ENCODE measurements around the gene TESK2.
A peak's percentile ranks its signal among the peaks of the same experiment; 100 is the strongest.

TESK2 gene

DNA sequence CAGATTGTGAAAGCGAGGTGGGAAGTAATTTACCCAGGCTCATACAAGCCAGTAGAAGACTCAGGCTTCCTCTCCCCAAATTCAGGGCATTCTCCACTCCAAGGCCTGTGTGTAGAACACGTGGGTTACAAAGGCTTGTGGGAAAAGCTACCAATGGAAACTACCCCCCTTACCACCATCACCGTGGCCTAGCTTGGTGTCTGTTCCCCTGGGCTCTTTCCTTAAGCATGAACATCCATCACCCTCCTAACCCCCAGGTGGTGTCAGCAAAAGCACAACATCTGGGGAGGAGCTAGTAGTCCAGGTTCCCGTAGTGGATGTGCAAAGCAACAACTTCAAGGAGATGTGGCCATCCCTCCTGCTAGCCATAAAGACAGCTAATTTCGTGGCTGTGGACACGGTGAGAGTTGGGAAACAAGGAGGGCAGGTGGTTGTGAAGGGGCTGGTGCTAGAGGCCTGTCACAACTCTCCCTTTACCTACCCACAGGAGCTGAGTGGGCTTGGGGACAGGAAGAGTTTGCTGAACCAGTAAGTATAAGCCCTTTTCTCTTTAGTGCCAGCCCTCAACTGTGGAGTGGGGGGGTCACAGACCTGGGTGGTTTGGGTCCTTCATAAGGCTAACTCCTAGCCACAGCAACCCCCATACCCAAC lies 150.0 kb downstream of the TESK2 start:
- H3K4me1 ChIP-seq (ENCODE audit: insufficient read depth, low read length): peaks cover 30% of the 10 kb centered on the region
- TF ChIP-seq CTCF (IDR thresholded peaks at IDR 0.05; ENCODE audit: borderline replicate concordance, extremely low read depth, low read length, poor library complexity, severe bottlenecking) (no peak), EZH2 (IDR thresholded peaks at IDR 0.05; ENCODE audit: borderline replicate concordance, low read depth, low read length, severe bottlenecking) (no peak)
- peaks cover 60% of the 10 kb centered on the region for H3K36me3 ChIP-seq (ENCODE audit: insufficient read depth, low read length)
- H3K9ac ChIP-seq (ENCODE audit: low read depth, low read length): peak overlapping the region; percentile 78
- H3K27ac ChIP-seq (ENCODE audit: low read length): peak overlapping the region; percentile 91
- peak overlapping the region; percentile 91 for H3K4me2 ChIP-seq (ENCODE audit: insufficient read depth, low read length)
- peaks cover 23% of the 10 kb centered on the region; the same call in 1 of the 2 replicates for H4K20me1 ChIP-seq (ENCODE audit: insufficient read depth, low read length)
- peak overlapping the region; percentile 86 for H2AFZ ChIP-seq (ENCODE audit: low read depth, low read length)
- peak; percentile 40 for DNase-seq
- peaks cover 49% of the 10 kb centered on the region for H3K79me2 ChIP-seq (ENCODE audit: insufficient read depth, low read length)
- peak overlapping the region; percentile 53 to 76; a peak in 3 of 4 replicates for H3K4me3 ChIP-seq (ENCODE audit: low read depth in 1 of 2, low read length in 2 of 2)
- no peaks in the 10 kb centered on the region for H3K27me3 ChIP-seq (ENCODE audit: insufficient read depth, low read length, poor library complexity)
- ATAC-seq (ENCODE audit: insufficient read depth, low read depth): peak; percentile 2; the same call in 1 of the 3 replicates
- H3K9me3 ChIP-seq (ENCODE audit: insufficient read depth, low read length, severe bottlenecking): no peaks in the 10 kb centered on the region

DNA sequence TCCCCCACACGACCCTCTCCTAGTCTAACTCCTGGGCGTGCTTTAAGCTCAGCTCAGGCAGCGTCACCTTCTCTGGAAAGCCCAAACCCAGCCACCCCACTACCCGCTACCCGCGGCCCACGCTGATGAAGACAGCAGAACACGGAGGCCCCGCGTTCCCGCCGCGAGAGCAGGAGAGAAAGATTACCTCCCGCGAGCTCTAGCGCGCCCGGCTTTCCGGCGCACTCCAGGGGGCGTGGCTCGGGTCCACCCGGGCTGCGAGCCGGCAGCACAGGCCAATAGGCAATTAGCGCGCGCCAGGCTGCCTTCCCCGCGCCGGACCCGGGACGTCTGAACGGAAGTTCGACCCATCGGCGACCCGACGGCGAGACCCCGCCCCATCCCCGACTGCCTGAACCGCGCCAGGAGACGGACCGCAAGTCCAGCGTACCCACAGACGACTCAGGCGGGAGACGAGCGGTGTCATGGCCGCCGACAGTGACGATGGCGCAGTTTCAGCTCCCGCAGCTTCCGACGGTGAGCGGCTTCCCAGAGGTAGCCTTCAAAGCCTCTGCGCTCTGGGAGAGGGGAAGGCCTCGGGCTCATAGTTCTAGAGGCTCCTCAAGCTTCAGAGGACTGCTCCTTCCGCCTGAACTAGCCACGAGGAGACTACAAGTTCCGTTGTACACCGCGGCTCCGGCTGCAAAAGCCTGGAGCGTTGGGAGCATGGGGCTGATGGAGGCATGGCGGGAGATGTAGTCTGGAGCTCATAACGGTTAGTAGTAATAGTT lies 151.0 kb downstream of the TESK2 start, which contains the start of the genes MUTYH and TOE1:
TSS of gene MUTYH (minus strand) at position 652 of the 770 bp plus-strand sequence. CDS start 5,935 bp downstream, outside the sequence.
TSS of gene TOE1 (plus strand) at position 382 of the 770 bp plus-strand sequence. CDS start at position 465, 83 bp downstream.
- peak within 1 kb of the TSS; percentile 91 for H3K4me2 ChIP-seq (ENCODE audit: insufficient read depth, low read length)
- ATAC-seq (ENCODE audit: insufficient read depth, low read depth) (peak; percentile 80), DNase-seq (peak; percentile 97)
- peaks cover 30% of the 10 kb centered on the region for H3K4me1 ChIP-seq (ENCODE audit: insufficient read depth, low read length)
- H4K20me1 ChIP-seq (ENCODE audit: insufficient read depth, low read length): peaks cover 23% of the 10 kb centered on the region; the same call in 1 of the 2 replicates
- H3K4me3 ChIP-seq (ENCODE audit: low read depth in 1 of 2, low read length in 2 of 2): peak within 1 kb of the TSS; percentile 53 to 76
- peaks cover 49% of the 10 kb centered on the region for H3K79me2 ChIP-seq (ENCODE audit: insufficient read depth, low read length)
- H3K9me3 ChIP-seq (ENCODE audit: insufficient read depth, low read length, severe bottlenecking): no peaks in the 10 kb centered on the region
- no peak for TF ChIP-seq EZH2 (IDR thresholded peaks at IDR 0.05; ENCODE audit: borderline replicate concordance, low read depth, low read length, severe bottlenecking)
- no peak for TF ChIP-seq CTCF (IDR thresholded peaks at IDR 0.05; ENCODE audit: borderline replicate concordance, extremely low read depth, low read length, poor library complexity, severe bottlenecking)
- H3K27ac ChIP-seq (ENCODE audit: low read length): peak within 1 kb of the TSS; percentile 91
- peaks cover 52% of the 10 kb centered on the region for H3K36me3 ChIP-seq (ENCODE audit: insufficient read depth, low read length)
- H2AFZ ChIP-seq (ENCODE audit: low read depth, low read length): peak within 1 kb of the TSS; percentile 86
- H3K27me3 ChIP-seq (ENCODE audit: insufficient read depth, low read length, poor library complexity): no peaks in the 10 kb centered on the region
- peak within 1 kb of the TSS; percentile 78 for H3K9ac ChIP-seq (ENCODE audit: low read depth, low read length)

- Histone ChIP-seq H3K4me1 (ENCODE audit: insufficient read depth, low read length) (peaks cover 30% of the 10 kb centered on the region), H4K20me1 (ENCODE audit: insufficient read depth, low read length) (peaks cover 9% of the 10 kb centered on the region; the same call in 1 of the 2 replicates), H3K9me3 (ENCODE audit: insufficient read depth, low read length, severe bottlenecking) (no peaks in the 10 kb centered on the region), H3K4me2 (ENCODE audit: insufficient read depth, low read length) (peak overlapping the region; percentile 91; the same call in 1 of the 2 replicates), H3K27me3 (ENCODE audit: insufficient read depth, low read length, poor library complexity) (no peaks in the 10 kb centered on the region), H2AFZ (ENCODE audit: low read depth, low read length) (no peak overlapping the region), H3K36me3 (ENCODE audit: insufficient read depth, low read length) (peaks cover 46% of the 10 kb centered on the region), H3K9ac (ENCODE audit: low read depth, low read length) (no peak overlapping the region), H3K27ac (ENCODE audit: low read length) (no peak overlapping the region), H3K4me3 (ENCODE audit: low read depth in 1 of 2, low read length in 2 of 2) (no peak overlapping the region), H3K79me2 (ENCODE audit: insufficient read depth, low read length) (peaks cover 46% of the 10 kb centered on the region)
- ATAC-seq (ENCODE audit: insufficient read depth, low read depth) (no peak), DNase-seq (no peak)
- TF ChIP-seq CTCF (IDR thresholded peaks at IDR 0.05; ENCODE audit: borderline replicate concordance, extremely low read depth, low read length, poor library complexity, severe bottlenecking) (no peak), EZH2 (IDR thresholded peaks at IDR 0.05; ENCODE audit: borderline replicate concordance, low read depth, low read length, severe bottlenecking) (no peak)
Observed at GRCh38 chr1:45337630-45338325, 153.2 kb downstream of the TESK2 start.
